Upper lobe of right lung (tissue), 1 donor: ENCODE measurements around the gene KCNH6. TPM values are rescaled to one million over a fixed set of nuclear protein-coding genes. Genes with fewer than 3 reads are reported as not detected.

Experiments used
- ATAC-seq: fragments of 200-7000 bp; cut with Tn5 transposase; one replicate; pipeline ENCODE4 v1.9.1; 2020; ENCODE audit warnings: mild to moderate bottlenecking, moderate library complexity
- DNase-seq: peaks from one replicate; pipeline ENCODE4 v3.0.0-alpha.2; 2020
- H3K27ac ChIP-seq: fragments of 200-600 bp; one replicate; pipeline ENCODE4 v1.8.0; 2022
- H3K27me3 ChIP-seq: fragments of 200-600 bp; one replicate; pipeline ENCODE4 v1.8.0; 2022; ENCODE audit warnings: mild to moderate bottlenecking
- H3K36me3 ChIP-seq: fragments of 200-600 bp; one replicate; pipeline ENCODE4 v1.8.0; 2022
- H3K4me1 ChIP-seq: fragments of 200-600 bp; one replicate; pipeline ENCODE4 v1.8.0; 2022
- H3K4me3 ChIP-seq: fragments of 200-600 bp; one replicate; pipeline ENCODE4 v1.8.0; 2022; ENCODE audit warnings: mild to moderate bottlenecking
- H3K9me3 ChIP-seq: fragments of 200-600 bp; one replicate; pipeline ENCODE4 v1.8.0; 2022
- CTCF ChIP-seq: fragments of 200-600 bp; IDR thresholded peaks from one replicate; pipeline ENCODE4 v1.8.0; 2022; ENCODE audit warnings: antibody characterized with exemption
- intact Hi-C: fragments of 100-400 bp; cut with DNase I; formaldehyde crosslinking; loops from one replicate; pipeline ENCODE4 v1.11.0; 2022
- total RNA-seq: library from RNA; stranded (reverse); fragmentation: NEBNext Ultra II Directional; extraction: Animal tissue kit (Norgen Biotek cat#: 25700); gene quantifications from one replicate; pipeline ENCODE4 v1.2.1, GENCODE V29; 2021
- donor health status: DM: no; HTN: yes; CAD: no; lungs with severe emphysema.

The KCNH6 gene
- total RNA-seq, 1 donor from 2014 or later: not detected

DNA sequence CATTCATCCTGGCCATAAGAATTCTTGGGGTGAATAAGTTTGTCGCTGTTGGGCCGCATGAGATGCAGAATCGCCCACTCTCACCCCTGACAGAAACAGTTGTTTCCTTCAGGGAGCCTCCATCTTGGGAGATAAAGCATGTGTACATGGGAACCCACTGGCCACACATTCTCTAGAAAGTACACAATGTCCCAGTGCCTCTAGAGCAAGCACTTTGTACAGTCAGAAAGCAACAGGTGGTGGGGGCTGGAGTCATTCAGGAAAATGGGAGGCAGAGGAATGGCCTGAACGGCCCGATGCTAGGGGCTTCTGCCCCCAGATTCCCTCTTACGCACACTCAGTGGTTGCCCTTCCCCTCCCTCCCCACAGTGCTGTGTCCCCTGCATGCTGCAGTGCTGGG, 30.2 kb upstream of the KCNH6 start:
- Histone ChIP-seq H3K27me3 (no peaks in the 10 kb centered on the region), H3K27ac (no peak overlapping the region), H3K9me3 (no peaks in the 10 kb centered on the region), H3K4me3 (no peak overlapping the region), H3K4me1 (peaks cover 5% of the 10 kb centered on the region), H3K36me3 (no peaks in the 10 kb centered on the region)
- intact Hi-C loops: no loop called here
- TF ChIP-seq CTCF: no peak
- DNase-seq (no peak), ATAC-seq (no peak)

DNA sequence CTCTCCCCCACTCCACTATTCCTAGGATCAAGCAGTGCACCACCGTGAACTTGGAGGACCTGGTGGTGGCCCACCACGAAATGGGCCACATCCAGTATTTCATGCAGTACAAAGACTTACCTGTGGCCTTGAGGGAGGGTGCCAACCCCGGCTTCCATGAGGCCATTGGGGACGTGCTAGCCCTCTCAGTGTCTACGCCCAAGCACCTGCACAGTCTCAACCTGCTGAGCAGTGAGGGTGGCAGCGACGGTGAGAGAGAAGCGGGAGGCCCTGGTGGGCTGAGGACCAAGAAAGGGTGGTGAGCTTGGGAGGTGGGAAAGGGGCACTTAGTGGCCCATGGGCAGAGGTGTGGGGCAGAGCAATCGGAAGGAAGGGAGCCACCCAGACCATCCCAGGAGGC, 29.7 kb upstream of the KCNH6 start:
- no peak overlapping the region for H3K27ac ChIP-seq
- no peak overlapping the region for H3K4me3 ChIP-seq
- peaks cover 10% of the 10 kb centered on the region for H3K4me1 ChIP-seq
- H3K36me3 ChIP-seq: no peaks in the 10 kb centered on the region
- ATAC-seq (no peak), DNase-seq (no peak)
- no peaks in the 10 kb centered on the region for H3K9me3 ChIP-seq
- H3K27me3 ChIP-seq: no peaks in the 10 kb centered on the region
- intact Hi-C loops: no loop called here
- no peak for TF ChIP-seq CTCF

DNA sequence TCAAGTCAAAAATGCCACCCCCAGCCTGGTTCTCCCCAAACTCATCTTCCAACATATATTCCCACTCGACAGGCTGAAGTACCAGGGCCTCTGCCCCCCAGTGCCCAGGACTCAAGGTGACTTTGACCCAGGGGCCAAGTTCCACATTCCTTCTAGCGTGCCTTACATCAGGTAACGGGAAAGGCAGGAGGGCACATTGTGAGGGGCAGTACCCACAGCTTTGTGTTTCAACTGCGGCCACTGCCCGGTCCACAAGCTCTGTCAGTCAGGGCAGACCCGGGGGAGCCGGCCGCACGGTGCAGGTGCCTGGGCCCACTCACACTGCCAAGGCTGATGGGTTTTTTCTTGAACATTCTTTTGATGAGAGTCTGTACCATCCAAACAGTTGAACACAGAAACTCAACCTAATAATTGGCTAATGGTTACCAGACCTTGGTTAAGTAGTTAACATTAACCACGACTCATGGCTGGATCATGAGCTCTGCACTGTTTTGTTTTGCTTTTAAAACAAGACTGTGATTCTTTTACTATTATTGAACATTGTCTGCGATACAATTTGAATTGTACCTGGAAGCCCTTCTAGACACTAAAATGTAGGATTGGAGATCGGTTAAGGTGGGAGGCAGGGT, 28.7 kb upstream of the KCNH6 start:
- DNase-seq: no peak
- Histone ChIP-seq H3K27ac (no peak overlapping the region), H3K4me3 (no peak overlapping the region), H3K9me3 (no peaks in the 10 kb centered on the region), H3K36me3 (no peaks in the 10 kb centered on the region), H3K27me3 (no peaks in the 10 kb centered on the region), H3K4me1 (peaks cover 14% of the 10 kb centered on the region)
- intact Hi-C loops: no loop called here
- TF ChIP-seq CTCF: no peak
- ATAC-seq: no peak

DNA sequence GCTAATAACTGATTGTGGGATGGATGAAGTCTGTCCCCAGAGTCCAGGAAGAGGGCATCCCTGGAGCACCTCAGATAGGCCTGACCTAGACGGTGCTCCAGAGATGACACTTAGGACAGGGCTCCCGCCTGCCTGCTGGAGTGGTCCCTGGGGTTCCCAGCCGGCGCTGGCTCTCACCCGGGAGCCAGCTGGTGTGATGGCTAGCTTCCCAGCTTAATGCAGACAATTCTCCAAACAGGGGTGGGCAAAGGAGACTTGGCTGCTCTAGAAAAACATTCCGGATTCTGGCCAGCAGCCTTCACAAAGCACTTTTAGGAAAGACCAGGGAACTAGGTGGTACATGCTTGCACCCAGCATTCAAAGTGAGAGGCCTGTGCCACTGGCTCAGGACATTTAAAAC, 27.7 kb upstream of the KCNH6 start:
- Histone ChIP-seq H3K4me1 (peaks cover 20% of the 10 kb centered on the region), H3K27me3 (no peaks in the 10 kb centered on the region), H3K9me3 (no peaks in the 10 kb centered on the region), H3K4me3 (no peak overlapping the region), H3K36me3 (no peaks in the 10 kb centered on the region), H3K27ac (no peak overlapping the region)
- intact Hi-C loops: no loop called here
- DNase-seq: no peak
- ATAC-seq: no peak
- no peak for TF ChIP-seq CTCF

- Histone ChIP-seq H3K4me3 (no peak overlapping the region), H3K27ac (no peak overlapping the region), H3K4me1 (peaks cover 20% of the 10 kb centered on the region), H3K27me3 (no peaks in the 10 kb centered on the region), H3K9me3 (no peaks in the 10 kb centered on the region), H3K36me3 (no peaks in the 10 kb centered on the region)
- no peak for TF ChIP-seq CTCF
- ATAC-seq: no peak
- intact Hi-C loops: no loop called here
- no peak for DNase-seq
Observed at GRCh38 chr17:63496177-63496576, 27.0 kb upstream of the KCNH6 start.
